NCI-H128 (cell line): ENCODE results near the gene THAP11.
A peak's percentile ranks its signal among the peaks of the same experiment; 100 is the strongest.

Source experiments
- DNase-seq: peaks from one replicate; lab custom pipeline; 2025; ENCODE audit not compliant: unreplicated experiment; lab: John Stamatoyannopoulos, UW

Gene THAP11

DNA sequence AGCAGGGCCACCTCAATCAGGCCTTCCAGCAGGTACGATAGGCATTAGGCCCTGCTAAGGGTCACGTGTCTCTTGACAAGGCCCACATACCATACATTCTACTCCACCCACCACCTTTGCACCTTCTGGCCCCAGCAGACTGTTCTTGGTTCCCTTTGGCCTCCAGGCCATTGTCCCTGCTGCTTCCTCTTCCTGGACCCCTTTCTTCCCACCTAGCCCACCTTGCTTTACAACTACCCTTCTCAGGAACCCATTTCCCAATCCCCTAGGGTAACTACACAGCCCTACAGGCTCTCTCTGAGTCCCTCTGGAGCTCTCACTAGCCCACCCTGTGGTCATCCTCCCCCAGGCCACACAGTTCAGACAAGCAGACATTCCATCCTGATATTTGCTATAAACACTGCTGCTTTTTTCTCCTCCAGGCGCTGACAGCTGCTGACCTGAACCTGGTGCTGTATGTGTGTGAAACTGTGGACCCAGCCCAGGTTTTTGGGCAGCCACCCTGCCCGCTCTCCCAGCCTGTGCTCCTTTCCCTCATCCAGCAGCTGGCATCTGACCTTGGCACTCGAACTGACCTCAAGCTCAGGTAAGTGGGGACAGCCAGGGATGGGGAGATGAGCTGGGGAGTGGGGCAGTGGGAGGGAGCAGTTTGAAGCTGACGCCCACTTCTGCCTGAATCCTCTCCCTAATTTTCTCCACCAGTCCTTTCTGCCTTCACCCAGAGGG, 41.2 kb downstream of the THAP11 start:
- no peak for DNase-seq

DNA sequence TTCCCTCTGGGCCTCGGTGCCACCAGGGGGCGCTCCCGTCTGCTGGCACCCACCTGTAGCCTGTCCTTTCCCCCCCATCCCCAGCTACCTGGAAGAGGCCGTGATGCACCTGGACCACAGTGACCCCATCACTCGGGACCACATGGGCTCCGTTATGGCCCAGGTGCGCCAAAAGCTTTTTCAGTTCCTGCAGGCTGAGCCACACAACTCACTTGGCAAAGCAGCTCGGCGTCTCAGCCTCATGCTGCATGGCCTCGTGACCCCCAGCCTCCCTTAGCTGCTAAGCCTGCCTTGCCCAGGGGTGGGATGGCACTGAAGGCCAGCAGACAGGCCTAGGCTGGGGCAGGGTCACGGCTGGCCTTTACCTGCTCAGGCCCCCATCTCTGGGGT, 41.7 kb downstream of the THAP11 start:
- DNase-seq, result no peak

GRCh38 chr16:67884684-67885083, 42.6 kb downstream of the THAP11 start, which contains the start of gene NRN1L:
NRN1L (plus strand) TSS chr16:67884885; CDS start chr16:67884904, 19 bp downstream.
- DNase-seq, result no peak

- no peak for DNase-seq
Measured at GRCh38 chr16:67885545-67885944, 43.4 kb downstream of the THAP11 start.

GRCh38 chr16:67885976-67886375, 43.9 kb downstream of the THAP11 start:
- no peak for DNase-seq

- DNase-seq, result no peak
Measured at GRCh38 chr16:67886387-67886786, 44.3 kb downstream of the THAP11 start.

DNA sequence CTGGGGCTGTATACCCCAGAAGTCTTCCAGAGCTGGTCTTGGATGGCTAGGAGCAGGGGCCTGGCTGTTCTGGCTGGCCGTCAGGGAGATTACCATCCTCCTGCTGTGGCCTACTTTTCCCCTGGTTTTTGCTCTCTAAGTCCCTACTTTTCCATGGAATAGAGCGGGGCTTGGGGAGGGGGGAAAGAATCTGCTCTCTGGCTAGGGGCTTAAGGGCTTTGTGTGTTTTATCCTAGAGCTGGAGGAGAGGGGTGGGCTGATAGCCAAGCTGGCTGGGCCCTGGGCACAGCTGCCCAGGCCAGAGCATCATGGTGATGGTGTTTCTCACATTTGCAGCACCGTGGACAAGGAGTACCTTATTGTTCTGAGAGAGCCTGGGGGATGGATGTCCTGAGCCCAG, 46.2 kb downstream of the THAP11 start:
- DNase-seq, result no peak

DNA sequence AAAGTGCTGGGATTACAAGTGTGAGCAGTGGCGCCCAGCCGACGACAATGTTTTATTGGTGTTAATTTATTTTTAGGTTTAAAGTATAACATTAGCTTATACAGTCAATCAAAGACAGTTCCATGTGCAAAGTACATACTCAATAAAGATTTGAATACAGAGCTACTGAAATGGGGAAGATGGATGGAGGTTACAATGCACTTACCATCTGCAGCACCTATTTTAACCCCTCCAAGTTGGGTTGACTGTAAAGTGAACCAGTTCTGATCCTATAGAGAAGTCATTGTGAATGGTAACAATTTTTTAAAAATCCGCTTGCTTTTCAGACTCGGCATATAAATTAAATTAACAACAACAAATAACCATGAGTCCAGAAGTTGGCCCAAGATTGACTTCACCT, 50.3 kb downstream of the THAP11 start:
- no peak for DNase-seq

GRCh38 chr16:67892899-67893742, 51.0 kb downstream of the THAP11 start, which contains the start of gene PSKH1:
PSKH1 (plus strand) TSS chr16:67893254; CDS start chr16:67908750, 15,496 bp downstream.
- peak; percentile 76 for DNase-seq
